ENCODE data around the gene PLAAT3.

The PLAAT3 gene

GRCh38 chr11:63567044-63567840 is 47.0 kb downstream of the PLAAT3 start:
- H3K27ac Mint-ChIP-seq: peak overlapping the region; percentile 74
- H3K36me3 Mint-ChIP-seq (ENCODE audit: low read depth): no peaks in the 10 kb centered on the region
- H3K9me3 Mint-ChIP-seq: no peaks in the 10 kb centered on the region
- no peak overlapping the region for H3K4me3 Mint-ChIP-seq
- intact Hi-C loops (cut with micrococcal nuclease): no loop called here
- peaks cover 23% of the 10 kb centered on the region for H3K4me1 Mint-ChIP-seq (ENCODE audit: low read depth)
- peaks cover 22% of the 10 kb centered on the region for H3K27me3 Mint-ChIP-seq

- H3K9me3 Mint-ChIP-seq: no peaks in the 10 kb centered on the region
- no peak overlapping the region for H3K4me3 Mint-ChIP-seq
- no peak overlapping the region for H3K27ac Mint-ChIP-seq
- peaks cover 25% of the 10 kb centered on the region for H3K4me1 Mint-ChIP-seq (ENCODE audit: low read depth)
- H3K27me3 Mint-ChIP-seq: peaks cover 14% of the 10 kb centered on the region
- intact Hi-C loops (cut with micrococcal nuclease): no loop called here
- H3K36me3 Mint-ChIP-seq (ENCODE audit: low read depth): no peaks in the 10 kb centered on the region
Measured at GRCh38 chr11:63564784-63565350, 49.4 kb downstream of the PLAAT3 start.

DNA sequence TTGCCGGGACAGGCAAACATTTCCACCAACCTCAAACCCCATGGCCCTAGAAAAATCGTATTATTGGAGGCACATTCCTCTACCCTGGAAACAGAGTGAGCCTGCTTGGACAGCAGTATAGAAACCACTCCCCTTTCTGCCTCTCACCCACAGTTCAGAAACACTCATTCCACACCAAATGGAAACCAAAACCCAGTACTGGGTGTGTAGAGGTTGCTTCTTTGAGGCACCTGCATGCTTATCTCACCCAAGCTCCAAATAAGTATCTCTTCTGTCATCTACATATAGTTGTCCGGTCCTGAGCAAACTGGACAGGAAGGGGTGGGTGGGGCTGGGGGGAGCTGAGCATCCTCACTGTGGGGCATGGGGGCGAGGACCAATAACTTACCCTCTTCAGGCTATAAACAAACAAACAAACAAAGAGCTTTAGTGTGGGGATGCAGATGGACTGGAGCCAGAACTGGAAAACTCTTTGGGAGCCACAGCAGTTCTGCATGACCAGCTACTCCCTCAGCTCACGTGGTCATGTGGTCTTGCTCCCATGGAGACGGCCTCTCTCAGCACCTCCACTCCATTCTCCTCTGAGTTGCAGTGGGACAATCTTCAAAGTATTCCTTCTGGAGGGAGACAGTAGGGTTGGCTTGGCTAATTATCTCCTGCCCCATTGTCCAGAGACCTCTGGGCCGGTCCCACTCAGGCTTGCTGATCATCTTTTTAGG is 50.0 kb downstream of the PLAAT3 start:
- Mint-ChIP-seq H3K27me3 (peaks cover 14% of the 10 kb centered on the region), H3K36me3 (ENCODE audit: low read depth) (no peaks in the 10 kb centered on the region), H3K9me3 (no peaks in the 10 kb centered on the region), H3K4me3 (no peak overlapping the region), H3K27ac (no peak overlapping the region), H3K4me1 (ENCODE audit: low read depth) (peaks cover 25% of the 10 kb centered on the region)
- intact Hi-C loops (cut with micrococcal nuclease): no loop called here

DNA sequence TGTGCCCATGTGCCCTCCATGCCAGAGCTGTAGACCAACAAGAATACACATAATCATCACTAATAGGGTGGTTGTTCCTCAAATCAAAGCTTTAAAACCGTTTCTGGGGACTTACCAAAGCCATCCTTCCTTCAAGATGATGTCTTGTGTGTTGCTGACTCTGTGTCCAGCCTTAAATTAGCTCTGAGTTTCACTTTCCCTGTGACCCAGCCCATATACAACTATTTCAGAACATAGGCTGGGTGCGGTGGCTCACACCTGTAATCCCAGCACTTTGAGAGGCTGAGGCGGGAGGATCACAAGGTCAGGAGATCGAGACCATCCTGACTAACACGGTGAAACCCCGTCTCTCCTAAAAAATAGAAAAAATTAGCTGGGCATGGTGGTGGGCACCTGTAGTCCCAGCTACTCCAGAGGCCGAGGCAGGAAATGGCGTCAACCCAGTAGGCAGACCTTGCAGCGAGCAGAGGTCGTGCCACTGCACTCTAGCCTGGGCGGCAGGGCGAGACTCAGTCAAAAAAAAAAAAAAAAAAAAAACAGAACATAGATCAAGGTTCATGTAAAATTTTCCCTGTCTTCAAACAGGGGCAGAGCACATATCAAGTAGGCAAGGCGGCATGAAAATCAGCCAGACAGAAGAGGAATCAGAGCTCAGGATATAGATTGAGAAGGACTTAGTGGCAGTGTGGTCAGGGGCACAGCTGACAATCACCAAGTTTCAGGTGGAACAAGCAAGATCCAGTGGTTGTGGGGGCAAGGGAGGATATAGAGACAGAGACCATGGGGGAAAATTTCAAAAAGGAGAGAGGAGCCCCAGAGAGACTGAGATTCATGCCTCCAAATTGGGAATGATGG is 50.8 kb downstream of the PLAAT3 start, which contains the start of gene PLAAT2:
TSS of gene PLAAT2 (minus strand) at position 179 of the 855 bp plus-strand sequence. CDS start at position 124, 55 bp downstream.
- Mint-ChIP-seq H3K36me3 (ENCODE audit: low read depth) (no peaks in the 10 kb centered on the region), H3K4me1 (ENCODE audit: low read depth) (peaks cover 28% of the 10 kb centered on the region), H3K9me3 (no peaks in the 10 kb centered on the region), H3K27me3 (peaks cover 14% of the 10 kb centered on the region), H3K4me3 (no peak within 1 kb of the TSS), H3K27ac (no peak within 1 kb of the TSS)
- intact Hi-C loops (cut with micrococcal nuclease): no loop called here

DNA sequence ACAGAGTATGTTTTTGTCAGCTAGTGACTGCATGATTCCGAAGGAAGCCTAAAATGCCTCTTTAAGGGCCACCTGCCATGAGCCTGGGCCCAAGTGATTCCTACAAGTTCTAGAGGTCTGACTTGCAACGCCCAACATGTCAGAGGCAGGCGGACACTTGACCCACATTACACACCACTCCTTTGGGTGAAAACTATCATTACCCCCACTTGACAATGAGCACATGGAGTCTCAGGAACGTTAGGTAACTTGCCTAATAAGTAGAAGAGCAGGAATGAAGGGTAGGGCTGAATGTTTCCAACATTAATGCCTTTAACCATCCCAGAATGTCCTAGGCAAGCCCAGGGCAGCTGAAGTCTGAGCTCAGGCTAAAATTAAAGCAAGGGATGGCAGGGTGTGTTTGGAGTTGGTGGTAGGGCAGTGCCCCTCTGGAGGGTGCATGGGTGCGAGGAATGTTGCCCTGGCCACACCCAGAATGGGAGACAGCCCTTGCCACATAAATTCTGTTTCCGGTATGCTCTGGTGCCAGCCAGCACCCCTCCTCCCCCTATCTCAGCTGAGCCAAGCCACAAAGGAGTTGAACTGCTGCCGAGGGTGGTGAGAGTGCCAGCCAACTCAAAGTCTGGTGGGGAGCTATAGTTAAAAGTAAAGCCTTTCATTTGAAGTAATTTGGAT is 53.6 kb downstream of the PLAAT3 start:
- peaks cover 23% of the 10 kb centered on the region for H3K27me3 Mint-ChIP-seq
- peaks cover 18% of the 10 kb centered on the region for H3K4me1 Mint-ChIP-seq (ENCODE audit: low read depth)
- H3K36me3 Mint-ChIP-seq (ENCODE audit: low read depth): no peaks in the 10 kb centered on the region
- H3K9me3 Mint-ChIP-seq: no peaks in the 10 kb centered on the region
- intact Hi-C loops (cut with micrococcal nuclease): no loop called here
- no peak overlapping the region for H3K27ac Mint-ChIP-seq
- no peak overlapping the region for H3K4me3 Mint-ChIP-seq

- Mint-ChIP-seq H3K4me1 (ENCODE audit: low read depth) (peaks cover 23% of the 10 kb centered on the region), H3K36me3 (ENCODE audit: low read depth) (no peaks in the 10 kb centered on the region), H3K27ac (no peak overlapping the region), H3K27me3 (peaks cover 23% of the 10 kb centered on the region), H3K9me3 (no peaks in the 10 kb centered on the region), H3K4me3 (no peak overlapping the region)
- intact Hi-C loops (cut with micrococcal nuclease): no loop called here
Measured at GRCh38 chr11:63558459-63559157, 55.6 kb downstream of the PLAAT3 start.

DNA sequence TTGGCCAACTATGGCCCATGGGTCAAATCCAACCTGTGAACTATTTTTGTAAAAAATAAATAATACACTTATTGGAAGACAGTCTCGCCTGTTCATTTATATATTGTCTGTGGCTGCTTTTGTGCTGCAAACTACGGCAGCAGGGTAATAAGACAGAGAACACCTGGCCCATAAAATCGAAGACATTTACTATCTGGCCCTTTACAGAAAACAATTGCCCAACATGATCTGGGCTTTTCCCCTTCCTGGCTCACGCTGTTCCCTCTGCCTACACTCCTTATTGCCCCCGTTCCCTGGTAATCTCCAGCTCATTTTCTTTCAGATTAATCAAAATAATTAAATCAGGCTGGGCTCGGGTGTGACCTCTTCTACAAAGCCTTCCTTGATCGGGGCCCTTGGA is 56.7 kb downstream of the PLAAT3 start:
- intact Hi-C loops (cut with micrococcal nuclease): no loop called here
- Mint-ChIP-seq H3K27me3 (peaks cover 22% of the 10 kb centered on the region), H3K4me3 (no peak overlapping the region), H3K27ac (no peak overlapping the region), H3K4me1 (ENCODE audit: low read depth) (peaks cover 32% of the 10 kb centered on the region), H3K36me3 (ENCODE audit: low read depth) (no peaks in the 10 kb centered on the region), H3K9me3 (no peaks in the 10 kb centered on the region)

DNA sequence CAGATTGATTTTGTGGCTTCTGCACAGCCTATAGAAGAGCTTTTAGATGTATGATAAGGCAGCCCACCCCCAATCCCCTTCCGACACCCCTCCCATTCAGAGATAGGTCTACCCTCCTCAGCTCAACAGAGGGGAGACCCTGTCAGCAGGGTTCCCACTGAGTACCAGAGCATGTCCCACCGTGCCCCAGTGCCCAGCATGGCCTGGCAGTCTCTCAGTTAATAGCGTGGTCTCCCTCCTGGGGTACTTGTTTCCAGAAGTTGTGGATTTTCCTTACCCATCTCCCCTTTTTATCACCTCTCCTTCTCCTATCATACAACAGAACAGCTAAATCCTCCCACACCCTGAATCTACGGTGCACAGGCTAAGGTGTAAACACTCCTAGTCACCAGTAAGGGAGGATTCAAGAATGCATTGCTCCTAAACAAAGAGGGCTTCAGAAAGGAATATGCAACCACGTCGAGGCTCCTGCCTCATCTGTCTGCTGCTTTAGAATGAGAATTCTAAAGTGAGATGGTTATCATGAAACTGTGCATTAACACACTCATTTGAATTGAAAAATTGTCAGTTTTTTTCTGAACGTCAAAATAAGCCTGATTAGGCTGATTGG is 57.7 kb downstream of the PLAAT3 start:
- Mint-ChIP-seq H3K4me1 (ENCODE audit: low read depth) (peaks cover 33% of the 10 kb centered on the region), H3K27me3 (peaks cover 28% of the 10 kb centered on the region), H3K27ac (no peak overlapping the region), H3K4me3 (no peak overlapping the region), H3K36me3 (ENCODE audit: low read depth) (no peaks in the 10 kb centered on the region), H3K9me3 (no peaks in the 10 kb centered on the region)
- intact Hi-C loops (cut with micrococcal nuclease): no loop called here

DNA sequence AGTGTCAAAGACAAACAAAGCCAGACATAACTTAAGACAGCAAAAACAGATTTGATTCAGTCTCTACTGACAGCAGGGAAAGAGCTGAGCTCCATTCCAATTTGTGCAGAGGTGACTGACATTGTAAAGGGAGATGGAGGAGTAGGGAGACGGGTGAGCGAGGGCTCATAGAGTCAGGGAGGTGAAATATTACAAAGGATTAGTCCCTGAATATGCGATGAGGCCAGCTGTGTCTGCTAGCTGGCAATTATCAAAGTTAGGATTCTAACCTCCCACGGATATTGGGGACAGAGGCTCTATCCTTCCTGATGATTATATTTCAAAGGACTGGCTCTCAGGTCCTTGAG is 59.4 kb downstream of the PLAAT3 start:
- Mint-ChIP-seq H3K27me3 (peaks cover 35% of the 10 kb centered on the region), H3K36me3 (ENCODE audit: low read depth) (no peaks in the 10 kb centered on the region), H3K4me3 (no peak overlapping the region), H3K27ac (no peak overlapping the region), H3K4me1 (ENCODE audit: low read depth) (peaks cover 27% of the 10 kb centered on the region), H3K9me3 (no peaks in the 10 kb centered on the region)
- intact Hi-C loops (cut with micrococcal nuclease): no loop called here

- H3K4me3 Mint-ChIP-seq: no peak overlapping the region
- H3K27me3 Mint-ChIP-seq: peaks cover 42% of the 10 kb centered on the region
- H3K4me1 Mint-ChIP-seq (ENCODE audit: low read depth): peaks cover 27% of the 10 kb centered on the region
- no peaks in the 10 kb centered on the region for H3K9me3 Mint-ChIP-seq
- H3K27ac Mint-ChIP-seq: no peak overlapping the region
- intact Hi-C loops (cut with micrococcal nuclease): no loop called here
- H3K36me3 Mint-ChIP-seq (ENCODE audit: low read depth): no peaks in the 10 kb centered on the region
Measured at GRCh38 chr11:63553759-63554158, 60.5 kb downstream of the PLAAT3 start.

DNA sequence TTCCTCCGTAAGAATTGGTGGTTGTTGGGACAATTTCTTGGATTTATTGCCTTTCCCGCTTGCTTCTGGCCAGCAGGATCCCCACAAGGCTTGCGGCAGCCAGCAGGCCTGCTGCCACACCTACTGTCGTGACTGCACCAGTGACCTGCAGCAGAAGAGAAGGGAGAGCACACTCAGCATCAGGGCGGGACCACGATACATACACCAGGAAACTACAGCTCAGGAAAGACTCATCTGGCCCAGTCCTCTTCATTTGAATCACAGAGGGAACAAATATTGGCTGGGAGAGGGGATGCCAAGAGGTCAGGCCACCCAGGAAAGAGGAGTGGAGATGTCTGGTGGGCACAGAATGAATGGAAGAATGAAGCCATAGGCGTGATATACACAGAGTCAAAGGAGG is 61.3 kb downstream of the PLAAT3 start:
- intact Hi-C loops (cut with micrococcal nuclease): no loop called here
- peaks cover 20% of the 10 kb centered on the region for H3K4me1 Mint-ChIP-seq (ENCODE audit: low read depth)

DNA sequence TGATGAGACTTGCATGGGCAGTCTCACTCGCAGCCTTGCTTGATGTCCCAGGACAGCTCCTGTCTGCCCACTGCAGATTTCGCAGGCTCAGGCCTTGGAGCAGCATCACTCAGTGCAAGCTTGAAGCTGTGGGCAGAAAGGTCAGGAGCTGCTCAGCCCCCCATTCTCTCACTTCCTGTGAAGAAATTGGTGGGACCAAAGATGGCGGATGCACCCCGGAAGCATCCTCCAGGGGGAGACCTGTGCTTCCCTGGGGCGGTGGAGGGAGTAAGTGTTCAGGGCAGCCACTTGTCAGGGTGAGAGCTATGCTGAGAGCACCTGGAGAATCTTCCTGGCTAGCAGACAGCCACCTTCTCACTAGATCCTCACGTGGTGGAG is 62.4 kb downstream of the PLAAT3 start:
- intact Hi-C loops (cut with micrococcal nuclease): no loop called here
- peaks cover 20% of the 10 kb centered on the region for H3K4me1 Mint-ChIP-seq (ENCODE audit: low read depth)
- H3K36me3 Mint-ChIP-seq (ENCODE audit: low read depth): no peaks in the 10 kb centered on the region
- no peaks in the 10 kb centered on the region for H3K9me3 Mint-ChIP-seq
- no peak overlapping the region for H3K27ac Mint-ChIP-seq
- H3K4me3 Mint-ChIP-seq: no peak overlapping the region
- peaks cover 41% of the 10 kb centered on the region for H3K27me3 Mint-ChIP-seq

More for the DNA sequence above, 61.3 kb downstream of the PLAAT3 start:
- H3K9me3 Mint-ChIP-seq: no peaks in the 10 kb centered on the region
- no peak overlapping the region for H3K4me3 Mint-ChIP-seq
- H3K27ac Mint-ChIP-seq: no peak overlapping the region
- no peaks in the 10 kb centered on the region for H3K36me3 Mint-ChIP-seq (ENCODE audit: low read depth)
- H3K27me3 Mint-ChIP-seq: peaks cover 42% of the 10 kb centered on the region

Data from dendritic cell treated with granulocyte-macrophage colony-stimulating factor and Interleukin-4, amounts not matched to agents 40 ng/mL and 50 ng/mL, for 4 days (primary cell).